ENCODE data around the gene NTHL1. TPM values are rescaled to one million over a fixed set of nuclear protein-coding genes. Genes with fewer than 3 reads are reported as not detected.

The NTHL1 gene
- total and polyA plus RNA-seq, 2 of the 13 experiments (the other 11 are each of a cell fraction or from before 2014, with no cell fraction given): 47.5 to 64.9 TPM

DNA sequence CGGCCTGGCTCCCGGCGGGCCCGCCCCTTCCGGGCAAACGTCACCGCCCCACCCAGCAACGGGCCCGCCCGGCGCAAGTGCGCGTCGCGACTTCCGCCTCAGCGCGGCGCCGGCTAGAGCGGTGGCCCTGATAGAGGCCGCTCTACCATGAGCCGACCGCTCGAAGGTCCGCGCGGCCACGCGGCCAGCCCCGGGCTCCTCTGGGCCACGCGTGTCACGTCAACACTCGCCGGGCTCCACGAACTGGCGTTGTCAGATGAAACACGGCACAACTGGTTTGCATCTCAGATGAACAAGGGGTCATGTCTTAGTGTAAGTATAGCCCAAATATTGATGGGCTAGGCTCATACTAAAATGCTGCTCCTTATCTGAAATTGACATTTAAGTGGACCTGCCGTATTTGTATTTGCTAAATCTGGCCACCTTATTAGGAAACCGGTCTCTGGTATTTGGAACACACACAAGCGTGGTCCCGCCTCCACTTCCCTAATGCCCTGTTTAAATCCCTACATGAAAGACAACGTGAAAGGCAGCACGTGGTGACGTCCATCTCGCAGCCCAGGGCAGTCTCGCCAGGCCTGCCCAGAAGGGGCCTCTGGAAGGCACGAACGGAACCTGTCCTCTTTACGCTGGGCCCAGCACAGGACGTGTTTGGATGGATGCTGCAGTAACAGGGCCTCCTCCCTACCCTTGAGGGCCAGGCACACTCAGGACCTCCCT lies 37.7 kb downstream of the NTHL1 start, which contains the start of gene ZNF598 (continued):
- peak; percentile 36; the same call in 1 of the 2 replicates for TF ChIP-seq ZHX2 (IDR thresholded peaks at IDR 0.05; ENCODE audit: low read depth)
- no peak for TF ChIP-seq ZHX2 (CRISPR knock-in tag; IDR thresholded peaks at IDR 0.05; ENCODE audit: borderline replicate concordance)
- no peak for TF ChIP-seq CHD2 (IDR thresholded peaks at IDR 0.05; ENCODE audit: low read depth, low read length)
- TF ChIP-seq ZNF563 (CRISPR knock-in tag; IDR thresholded peaks at IDR 0.05): peak; percentile 62; the same call in 1 of the 2 replicates
- no peak for TF ChIP-seq ZNF557 (CRISPR knock-in tag; IDR thresholded peaks at IDR 0.05)
- no peak for TF ChIP-seq CBFB (CRISPR knock-in tag; IDR thresholded peaks at IDR 0.05)
- TF ChIP-seq RBM22 (optimal IDR thresholded peaks at IDR 0.05; ENCODE audit: low read length): peak; percentile 40
- TF ChIP-seq NR3C1 (CRISPR knock-in tag; IDR thresholded peaks at IDR 0.05): no peak
- TF ChIP-seq ELF1 (CRISPR knock-in tag; IDR thresholded peaks at IDR 0.05): peak; percentile 81
- TF ChIP-seq CREM (IDR thresholded peaks at IDR 0.05): peak; percentile 32
- TF ChIP-seq CREM (CRISPR knock-in tag; IDR thresholded peaks at IDR 0.05): no peak
- peak; percentile 49 for TF ChIP-seq ASH2L (IDR thresholded peaks at IDR 0.05; ENCODE audit: insufficient read length, low read depth, low read length)
- TF ChIP-seq ISX (CRISPR knock-in tag; conservative IDR thresholded peaks at IDR 0.05): no peak
- TF ChIP-seq, protein P1, sequence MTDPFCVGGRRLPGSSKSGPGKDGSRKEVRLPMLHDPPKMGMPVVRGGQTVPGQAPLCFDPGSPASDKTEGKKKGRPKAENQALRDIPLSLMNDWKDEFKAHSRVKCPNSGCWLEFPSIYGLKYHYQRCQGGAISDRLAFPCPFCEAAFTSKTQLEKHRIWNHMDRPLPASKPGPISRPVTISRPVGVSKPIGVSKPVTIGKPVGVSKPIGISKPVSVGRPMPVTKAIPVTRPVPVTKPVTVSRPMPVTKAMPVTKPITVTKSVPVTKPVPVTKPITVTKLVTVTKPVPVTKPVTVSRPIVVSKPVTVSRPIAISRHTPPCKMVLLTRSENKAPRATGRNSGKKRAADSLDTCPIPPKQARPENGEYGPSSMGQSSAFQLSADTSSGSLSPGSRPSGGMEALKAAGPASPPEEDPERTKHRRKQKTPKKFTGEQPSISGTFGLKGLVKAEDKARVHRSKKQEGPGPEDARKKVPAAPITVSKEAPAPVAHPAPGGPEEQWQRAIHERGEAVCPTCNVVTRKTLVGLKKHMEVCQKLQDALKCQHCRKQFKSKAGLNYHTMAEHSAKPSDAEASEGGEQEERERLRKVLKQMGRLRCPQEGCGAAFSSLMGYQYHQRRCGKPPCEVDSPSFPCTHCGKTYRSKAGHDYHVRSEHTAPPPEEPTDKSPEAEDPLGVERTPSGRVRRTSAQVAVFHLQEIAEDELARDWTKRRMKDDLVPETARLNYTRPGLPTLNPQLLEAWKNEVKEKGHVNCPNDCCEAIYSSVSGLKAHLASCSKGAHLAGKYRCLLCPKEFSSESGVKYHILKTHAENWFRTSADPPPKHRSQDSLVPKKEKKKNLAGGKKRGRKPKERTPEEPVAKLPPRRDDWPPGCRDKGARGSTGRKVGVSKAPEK (CRISPR knock-in tag; IDR thresholded peaks at IDR 0.05; ENCODE audit: borderline replicate concordance): no peak
- TF ChIP-seq KMT2B (CRISPR knock-in tag; IDR thresholded peaks at IDR 0.05): peak; percentile 52
- peak; percentile 51; the same call in 1 of the 3 replicates for TF ChIP-seq MXI1 (IDR thresholded peaks at IDR 0.05; ENCODE audit: borderline replicate concordance, low read depth, low read length)
- peak; percentile 21; the same call in 1 of the 2 replicates for TF ChIP-seq ZNF556 (CRISPR knock-in tag; IDR thresholded peaks at IDR 0.05; ENCODE audit: borderline replicate concordance)
- TF ChIP-seq, protein P2, sequence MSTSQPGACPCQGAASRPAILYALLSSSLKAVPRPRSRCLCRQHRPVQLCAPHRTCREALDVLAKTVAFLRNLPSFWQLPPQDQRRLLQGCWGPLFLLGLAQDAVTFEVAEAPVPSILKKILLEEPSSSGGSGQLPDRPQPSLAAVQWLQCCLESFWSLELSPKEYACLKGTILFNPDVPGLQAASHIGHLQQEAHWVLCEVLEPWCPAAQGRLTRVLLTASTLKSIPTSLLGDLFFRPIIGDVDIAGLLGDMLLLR (CRISPR knock-in tag; IDR thresholded peaks at IDR 0.05): 0 out of 2 replicates have a peak, but pooled peaks have one; percentile 61
- TF ChIP-seq SOX6 (IDR thresholded peaks at IDR 0.05): no peak
- TF ChIP-seq SOX6 (CRISPR knock-in tag; IDR thresholded peaks at IDR 0.05): peak; percentile 19; the same call in 1 of the 2 replicates
- TF ChIP-seq RFX5 (IDR thresholded peaks at IDR 0.05; ENCODE audit: low read depth, low read length): no peak
- TF ChIP-seq ZKSCAN5 (CRISPR knock-in tag; IDR thresholded peaks at IDR 0.05): no peak
- 0 out of 2 replicates have a peak, but pooled peaks have one; percentile 24 for TF ChIP-seq SRF (IDR thresholded peaks at IDR 0.05; ENCODE audit: low read depth, low read length)
